Measurements from ENCODE around the gene DNMT3L.

Gene DNMT3L

GRCh38 chr21:44265734-44266270 is 4.1 kb upstream of the DNMT3L start:
- H3K9ac ChIP-seq (ENCODE audit: low read length) = no peak overlapping the region
- no peaks in the 10 kb centered on the region for H3K4me1 ChIP-seq (ENCODE audit: control insufficient read depth, insufficient read depth, low read length)
- H3K9me3 ChIP-seq (ENCODE audit: control insufficient read depth, low read length) = no peaks in the 10 kb centered on the region
- no peaks in the 10 kb centered on the region for H3K36me3 ChIP-seq (ENCODE audit: control insufficient read depth, insufficient read depth, low read length)
- H3K27me3 ChIP-seq (ENCODE audit: control insufficient read depth, insufficient read depth, low read length) = no peaks in the 10 kb centered on the region
- no peak overlapping the region for H3K4me3 ChIP-seq (ENCODE audit: low read length)

DNA sequence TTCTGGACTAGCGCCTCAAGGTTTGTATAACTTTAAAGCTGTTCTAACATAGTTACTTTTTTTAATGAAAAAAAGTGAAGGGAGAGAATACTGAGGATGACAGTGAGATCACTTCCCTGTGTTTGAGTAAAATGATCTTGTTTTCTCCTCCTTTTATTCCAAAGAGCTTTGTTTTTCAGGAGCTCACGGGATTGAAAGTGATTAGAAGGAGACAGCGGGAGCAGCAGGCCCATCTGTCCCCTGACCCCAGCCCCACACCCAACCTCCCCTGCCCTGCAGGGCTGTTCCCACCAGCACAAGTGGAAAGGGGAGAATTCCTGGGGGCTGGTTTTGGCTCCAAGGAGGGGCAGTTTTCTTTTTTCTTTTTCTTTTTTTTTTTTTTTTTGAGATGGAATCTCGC is 2.1 kb upstream of the DNMT3L start:
- Histone ChIP-seq H3K9me3 (ENCODE audit: control insufficient read depth, low read length) (no peaks in the 10 kb centered on the region), H3K4me3 (ENCODE audit: low read length) (no peak overlapping the region), H3K27me3 (ENCODE audit: control insufficient read depth, insufficient read depth, low read length) (no peaks in the 10 kb centered on the region), H3K4me1 (ENCODE audit: control insufficient read depth, insufficient read depth, low read length) (no peaks in the 10 kb centered on the region), H3K9ac (ENCODE audit: low read length) (no peak overlapping the region), H3K36me3 (ENCODE audit: control insufficient read depth, insufficient read depth, low read length) (no peaks in the 10 kb centered on the region)

DNA sequence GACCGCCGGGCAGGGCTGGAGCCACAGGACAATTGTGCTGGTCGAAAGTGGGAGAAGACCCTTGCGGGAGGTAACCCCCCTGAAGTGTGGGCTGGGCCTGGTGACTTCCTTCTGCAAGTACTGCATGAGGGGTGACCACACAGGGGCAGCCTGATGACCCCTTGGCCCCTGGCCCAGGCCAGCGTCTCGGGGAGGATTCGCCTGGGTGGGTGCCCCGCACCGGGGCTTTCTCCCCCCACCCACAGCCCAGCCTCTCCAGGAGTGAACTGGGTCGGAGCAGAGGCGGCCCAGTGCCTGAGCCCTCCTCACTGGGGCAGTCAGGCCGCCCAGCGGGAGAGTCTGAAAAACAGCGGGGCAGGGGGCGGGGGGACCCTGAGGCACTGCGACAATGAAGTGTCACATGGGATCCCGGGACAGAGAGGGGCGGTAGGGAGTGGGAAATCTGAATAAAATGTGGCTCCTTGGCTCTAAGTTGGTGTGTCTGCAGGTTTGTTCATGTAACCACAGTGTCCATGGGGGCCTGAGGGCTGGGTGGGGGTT is 1.6 kb upstream of the DNMT3L start:
- H3K9ac ChIP-seq (ENCODE audit: low read length) = no peak overlapping the region
- no peaks in the 10 kb centered on the region for H3K36me3 ChIP-seq (ENCODE audit: control insufficient read depth, insufficient read depth, low read length)
- no peak overlapping the region for H3K4me3 ChIP-seq (ENCODE audit: low read length)
- H3K4me1 ChIP-seq (ENCODE audit: control insufficient read depth, insufficient read depth, low read length) = no peaks in the 10 kb centered on the region
- no peaks in the 10 kb centered on the region for H3K9me3 ChIP-seq (ENCODE audit: control insufficient read depth, low read length)
- H3K27me3 ChIP-seq (ENCODE audit: control insufficient read depth, insufficient read depth, low read length) = no peaks in the 10 kb centered on the region

- H3K27me3 ChIP-seq (ENCODE audit: control insufficient read depth, insufficient read depth, low read length) = no peaks in the 10 kb centered on the region
- no peaks in the 10 kb centered on the region for H3K4me1 ChIP-seq (ENCODE audit: control insufficient read depth, insufficient read depth, low read length)
- H3K9me3 ChIP-seq (ENCODE audit: control insufficient read depth, low read length) = no peaks in the 10 kb centered on the region
- no peak overlapping the region for H3K9ac ChIP-seq (ENCODE audit: low read length)
- no peaks in the 10 kb centered on the region for H3K36me3 ChIP-seq (ENCODE audit: control insufficient read depth, insufficient read depth, low read length)
- no peak overlapping the region for H3K4me3 ChIP-seq (ENCODE audit: low read length)
Measured at GRCh38 chr21:44262338-44263056, 800 bp upstream of the DNMT3L start.

- Histone ChIP-seq H3K4me1 (ENCODE audit: control insufficient read depth, insufficient read depth, low read length) (no peaks in the 10 kb centered on the region), H3K9me3 (ENCODE audit: control insufficient read depth, low read length) (no peaks in the 10 kb centered on the region), H3K4me3 (ENCODE audit: low read length) (no peak overlapping the region), H3K36me3 (ENCODE audit: control insufficient read depth, insufficient read depth, low read length) (no peaks in the 10 kb centered on the region), H3K9ac (ENCODE audit: low read length) (no peak overlapping the region), H3K27me3 (ENCODE audit: control insufficient read depth, insufficient read depth, low read length) (no peaks in the 10 kb centered on the region)
Measured at GRCh38 chr21:44260791-44261631, 686 bp downstream of the DNMT3L start.

DNA sequence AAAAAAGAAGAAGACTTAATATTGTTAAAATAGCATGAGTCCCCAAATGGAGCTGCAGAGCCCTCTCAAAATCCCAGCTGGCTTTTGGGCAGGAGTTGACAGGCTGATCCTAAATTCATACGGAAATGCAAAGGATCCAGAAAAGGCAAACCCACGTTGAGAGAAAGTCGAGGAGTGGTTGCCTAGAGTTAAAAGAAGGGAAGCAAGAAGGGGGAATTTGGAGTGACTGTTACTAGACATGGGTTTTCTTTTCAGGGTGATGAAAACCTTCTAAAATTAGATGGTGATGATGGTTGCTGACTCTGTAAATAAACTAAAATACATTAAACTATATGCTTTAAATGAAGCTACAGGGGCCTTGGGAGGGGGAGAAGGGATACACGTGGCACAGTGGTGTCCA is 1.6 kb downstream of the DNMT3L start:
- H3K36me3 ChIP-seq (ENCODE audit: control insufficient read depth, insufficient read depth, low read length) = no peaks in the 10 kb centered on the region
- H3K4me1 ChIP-seq (ENCODE audit: control insufficient read depth, insufficient read depth, low read length) = no peaks in the 10 kb centered on the region
- H3K9ac ChIP-seq (ENCODE audit: low read length) = no peak overlapping the region
- no peaks in the 10 kb centered on the region for H3K9me3 ChIP-seq (ENCODE audit: control insufficient read depth, low read length)
- no peaks in the 10 kb centered on the region for H3K27me3 ChIP-seq (ENCODE audit: control insufficient read depth, insufficient read depth, low read length)
- H3K4me3 ChIP-seq (ENCODE audit: low read length) = no peak overlapping the region

GRCh38 chr21:44259082-44259705 is 2.5 kb downstream of the DNMT3L start:
- no peaks in the 10 kb centered on the region for H3K9me3 ChIP-seq (ENCODE audit: control insufficient read depth, low read length)
- no peaks in the 10 kb centered on the region for H3K4me1 ChIP-seq (ENCODE audit: control insufficient read depth, insufficient read depth, low read length)
- H3K27me3 ChIP-seq (ENCODE audit: control insufficient read depth, insufficient read depth, low read length) = no peaks in the 10 kb centered on the region
- no peaks in the 10 kb centered on the region for H3K36me3 ChIP-seq (ENCODE audit: control insufficient read depth, insufficient read depth, low read length)
- H3K4me3 ChIP-seq (ENCODE audit: low read length) = no peak overlapping the region
- H3K9ac ChIP-seq (ENCODE audit: low read length) = no peak overlapping the region

GRCh38 chr21:44258056-44258725 is 3.5 kb downstream of the DNMT3L start:
- H3K4me3 ChIP-seq (ENCODE audit: low read length) = no peak overlapping the region
- no peaks in the 10 kb centered on the region for H3K9me3 ChIP-seq (ENCODE audit: control insufficient read depth, low read length)
- no peaks in the 10 kb centered on the region for H3K4me1 ChIP-seq (ENCODE audit: control insufficient read depth, insufficient read depth, low read length)
- no peak overlapping the region for H3K9ac ChIP-seq (ENCODE audit: low read length)
- H3K36me3 ChIP-seq (ENCODE audit: control insufficient read depth, insufficient read depth, low read length) = no peaks in the 10 kb centered on the region
- no peaks in the 10 kb centered on the region for H3K27me3 ChIP-seq (ENCODE audit: control insufficient read depth, insufficient read depth, low read length)

DNA sequence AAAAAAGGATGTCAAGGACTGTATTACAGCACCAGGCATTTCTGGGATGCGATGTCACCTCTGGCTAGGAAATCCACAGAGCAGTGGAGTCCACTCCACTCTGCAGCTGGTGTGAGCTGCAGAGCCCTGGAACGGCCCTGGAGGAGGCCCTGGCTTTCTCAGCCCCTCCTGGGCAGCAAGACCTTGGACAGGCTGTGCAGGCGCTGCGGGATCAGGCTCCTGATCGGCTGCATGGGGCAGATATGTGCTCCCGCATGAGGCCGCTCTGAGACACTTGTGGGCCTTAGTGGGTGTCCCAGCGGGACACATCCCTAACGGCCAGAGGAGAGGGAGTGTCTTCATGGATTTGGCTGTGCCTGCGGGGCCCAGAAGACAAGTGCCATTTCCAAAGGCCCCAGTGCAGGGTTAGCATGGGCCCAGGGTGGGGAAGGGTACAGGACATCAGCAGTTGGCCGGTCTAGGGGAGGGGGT is 6.2 kb downstream of the DNMT3L start:
- no peaks in the 10 kb centered on the region for H3K27me3 ChIP-seq (ENCODE audit: control insufficient read depth, insufficient read depth, low read length)
- no peaks in the 10 kb centered on the region for H3K36me3 ChIP-seq (ENCODE audit: control insufficient read depth, insufficient read depth, low read length)
- no peaks in the 10 kb centered on the region for H3K4me1 ChIP-seq (ENCODE audit: control insufficient read depth, insufficient read depth, low read length)
- H3K9ac ChIP-seq (ENCODE audit: low read length) = no peak overlapping the region
- no peak overlapping the region for H3K4me3 ChIP-seq (ENCODE audit: low read length)
- no peaks in the 10 kb centered on the region for H3K9me3 ChIP-seq (ENCODE audit: control insufficient read depth, low read length)

DNA sequence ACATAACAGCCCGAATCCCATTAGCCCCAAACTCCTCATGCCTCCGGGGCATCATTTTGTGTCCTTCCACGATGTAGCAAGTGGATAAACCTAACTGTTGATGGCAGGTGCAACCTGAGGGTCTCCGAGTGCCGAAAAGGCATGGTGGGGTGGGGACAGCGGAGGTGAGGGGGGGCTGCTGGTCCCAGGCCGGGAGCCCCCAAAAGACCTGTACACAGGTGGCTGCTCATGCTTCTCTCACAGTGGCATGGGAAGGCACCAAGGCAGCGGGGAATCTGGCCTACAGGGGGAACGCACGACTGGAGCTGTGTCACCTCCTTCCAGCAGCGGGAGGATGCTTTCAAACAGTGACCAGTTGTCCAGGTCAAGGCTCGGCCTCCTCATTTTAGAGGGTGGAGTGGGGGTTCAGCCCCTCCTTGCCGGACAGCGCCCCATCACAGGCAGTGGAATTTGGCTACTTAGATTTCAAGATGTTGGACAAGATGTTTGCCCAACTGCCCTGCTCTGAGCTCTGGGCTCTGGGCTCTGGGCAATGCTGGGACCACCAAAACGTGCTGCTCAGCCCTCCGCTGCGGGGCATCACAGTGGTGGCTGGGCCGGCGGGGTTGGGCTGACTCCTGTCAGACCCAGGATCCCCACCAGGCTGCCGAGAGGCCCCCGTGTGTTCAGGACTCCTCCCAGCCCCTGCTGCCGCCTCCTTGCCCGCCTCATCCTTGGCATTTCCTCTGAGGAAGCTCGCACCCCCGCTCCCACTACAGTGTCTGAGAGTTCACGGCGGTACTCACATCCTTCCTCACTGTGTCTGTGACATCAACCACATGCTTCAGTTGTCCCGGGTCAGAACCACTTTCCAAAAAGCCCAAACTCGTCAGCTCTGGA is 7.6 kb downstream of the DNMT3L start:
- no peaks in the 10 kb centered on the region for H3K27me3 ChIP-seq (ENCODE audit: control insufficient read depth, insufficient read depth, low read length)
- no peak overlapping the region for H3K4me3 ChIP-seq (ENCODE audit: low read length)

More for the DNA sequence above, 7.6 kb downstream of the DNMT3L start:
- Histone ChIP-seq H3K36me3 (ENCODE audit: control insufficient read depth, insufficient read depth, low read length) (no peaks in the 10 kb centered on the region), H3K9me3 (ENCODE audit: control insufficient read depth, low read length) (no peaks in the 10 kb centered on the region), H3K4me1 (ENCODE audit: control insufficient read depth, insufficient read depth, low read length) (no peaks in the 10 kb centered on the region), H3K9ac (ENCODE audit: low read length) (no peak overlapping the region)

Data from mucosa of stomach (tissue), 1 donor.